Parietal lobe (tissue), 2 donors: ENCODE data around the gene RRP12. TPM values are rescaled to one million over a fixed set of nuclear protein-coding genes. Genes with fewer than 3 reads are reported as not detected.

Experiments used
- small RNA-seq: library from RNA; depleted of rRNA; stranded (forward); fragments of <200 nt; gene quantifications from one replicate; pipeline ENCODE3, GENCODE V24; 2014; ENCODE audit warnings: low replicate concordance
- total RNA-seq: library from RNA; depleted of rRNA; stranded (reverse); fragments of >200 nt; gene quantifications from one replicate; pipeline ENCODE4 v1.2.3, GENCODE V29; 2014

Gene RRP12
- total RNA-seq, result 18.2 TPM

GRCh38 chr10:97400665-97401454, at the start of gene RRP12:
Gene RRP12 (minus strand): TSS chr10:97401340. CDS start chr10:97401231, 109 bp downstream.

GRCh38 chr10:97445722-97446639, 44.8 kb upstream of the RRP12 start, which contains the start of the genes EXOSC1 and ZDHHC16:
Gene EXOSC1 (minus strand): TSS chr10:97446006. CDS start chr10:97445985, 21 bp downstream.
Gene ZDHHC16 (plus strand): TSS chr10:97446175. CDS start chr10:97451676, 5,501 bp downstream.

GRCh38 chr10:97425964-97426775, 25.0 kb upstream of the RRP12 start, which contains the start of gene PGAM1:
Gene PGAM1 (plus strand): TSS chr10:97426191. CDS start chr10:97426308, 117 bp downstream.

GRCh38 chr10:97334370-97335175, 66.6 kb downstream of the RRP12 start, which contains the start of gene FRAT2:
Gene FRAT2 (minus strand): TSS chr10:97334729. CDS start chr10:97334572, 157 bp downstream.

GRCh38 chr10:97318772-97319651, 82.1 kb downstream of the RRP12 start, which contains the start of gene FRAT1:
Gene FRAT1 (plus strand): TSS chr10:97319271. CDS start chr10:97319454, 183 bp downstream.

Small RNAs within 50 kb of the gene (small RNA-seq; reads per million reads assigned to genes)
- not detected for gene RF00019

Other genes with a start within 250 kb of the RRP12 start
- gene SLIT1, start 215.4 kb downstream of the RRP12 start, total RNA-seq, result 98.0 TPM
- 9.4 TPM for gene ARHGAP19, start 108.7 kb downstream of the RRP12 start, total RNA-seq
- 4.7 TPM for gene FRAT1, start 82.1 kb downstream of the RRP12 start, total RNA-seq
- gene FRAT2, start 66.6 kb downstream of the RRP12 start, total RNA-seq, result 11.6 TPM
- gene PGAM1, start 24.9 kb upstream of the RRP12 start, total RNA-seq, result 105 TPM
- 39.1 TPM for gene EXOSC1, start 44.7 kb upstream of the RRP12 start, total RNA-seq
- 40.7 TPM for gene ZDHHC16, start 44.8 kb upstream of the RRP12 start, total RNA-seq
- gene MMS19, start 97.1 kb upstream of the RRP12 start, total RNA-seq, result 94.8 TPM
- gene UBTD1, start 97.6 kb upstream of the RRP12 start, total RNA-seq, result 0.94 TPM
- not detected for gene ANKRD2, start 171.4 kb upstream of the RRP12 start, total RNA-seq
- 0.31 TPM for gene HOGA1, start 183.0 kb upstream of the RRP12 start, total RNA-seq
- gene C10orf62, start 188.4 kb upstream of the RRP12 start, total RNA-seq, result not detected
- gene MORN4, start 232.2 kb upstream of the RRP12 start, total RNA-seq, result 26.0 TPM
- gene PI4K2A, start 239.3 kb upstream of the RRP12 start, total RNA-seq, result 10.3 TPM